SU-DHL-6 (cell line): ENCODE results near the gene ESRP2.

Experiments used
- CTCF ChIP-seq: fragments of 200-600 bp; sonication (generic); IDR thresholded peaks from one replicate; pipeline ENCODE4 v1.5.1; 2017; ENCODE audit warnings: antibody characterized with exemption, mild to moderate bottlenecking, low read length, moderate library complexity; ENCODE audit not compliant: insufficient read depth, poor library complexity, severe bottlenecking
- EZH2phosphoT487 ChIP-seq: fragments of 200-600 bp; sonication (generic), shearing (Covaris generic); conservative IDR thresholded peaks from 2 replicates; pipeline ENCODE4 v1.6.1; 2018; ENCODE audit warnings: mild to moderate bottlenecking, antibody characterized with exemption, low read length, moderate library complexity, mixed read lengths

GRCh38 chr16:68217506-68217905 lies 18.4 kb downstream of the ESRP2 start:
- no peak for TF ChIP-seq CTCF
- TF ChIP-seq EZH2phosphoT487, result no peak
